Natural killer cell treated with Interleukin-12 subunit alpha and Interleukin-12 subunit beta and Interleukin-15 and Interleukin-18, amount 100 ng/mL, for 72 hours (primary cell): ENCODE measurements around the gene AP4B1. TPM values are rescaled to one million over a fixed set of nuclear protein-coding genes. Genes with fewer than 3 reads are reported as not detected.
A peak's percentile ranks its signal among the peaks of the same experiment; 100 is the strongest.

Experiments used
- ATAC-seq, 2 donors: fragments of 150-1000 bp; cut with Tn5 transposase in 1 of 2; sonication (Bioruptor Pico), chemical (Tn5 transposase) in 1 of 2; 2 replicates each; pipeline ENCODE4 v1.10.0; 2021
- DNase-seq: peaks from one replicate; pipeline ENCODE4 v3.0.0; 2022; ENCODE audit warnings: low spot score
- H3K27ac Mint-ChIP-seq, 2 donors: 1 replicate in 1 of 2; 2 replicates in 1 of 2; pipeline ENCODE4 v1.8.0; 2022; ENCODE audit warnings: mixed read lengths in 2 of 2, mild to moderate bottlenecking in 1 of 2, moderate library complexity in 1 of 2
- H3K27me3 Mint-ChIP-seq, 2 donors: 1 replicate in 1 of 2; 2 replicates in 1 of 2; pipeline ENCODE4 v1.8.0; 2022; ENCODE audit warnings: mixed read lengths in 2 of 2
- H3K36me3 Mint-ChIP-seq: one replicate; pipeline ENCODE4 v1.8.0; 2022; ENCODE audit warnings: mixed read lengths
- H3K4me1 Mint-ChIP-seq, 2 donors: 1 replicate in 1 of 2; 2 replicates in 1 of 2; pipeline ENCODE4 v1.8.0; 2022; ENCODE audit warnings: low read depth in 2 of 2, mixed read lengths in 2 of 2, mild to moderate bottlenecking in 1 of 2
- H3K4me3 Mint-ChIP-seq: one replicate; pipeline ENCODE4 v1.8.0; 2022; ENCODE audit warnings: mixed read lengths
- H3K9me3 Mint-ChIP-seq: 2 replicates; pipeline ENCODE4 v1.8.0; 2022; ENCODE audit warnings: mixed read lengths
- total RNA-seq, 2 donors: library from RNA; stranded (reverse); gene quantifications; one replicate each; pipeline ENCODE4 v1.2.3, GENCODE V29; 2022

The AP4B1 gene
- total RNA-seq, 2 donors from 2014 or later, result 40.4 to 76.0 TPM

DNA sequence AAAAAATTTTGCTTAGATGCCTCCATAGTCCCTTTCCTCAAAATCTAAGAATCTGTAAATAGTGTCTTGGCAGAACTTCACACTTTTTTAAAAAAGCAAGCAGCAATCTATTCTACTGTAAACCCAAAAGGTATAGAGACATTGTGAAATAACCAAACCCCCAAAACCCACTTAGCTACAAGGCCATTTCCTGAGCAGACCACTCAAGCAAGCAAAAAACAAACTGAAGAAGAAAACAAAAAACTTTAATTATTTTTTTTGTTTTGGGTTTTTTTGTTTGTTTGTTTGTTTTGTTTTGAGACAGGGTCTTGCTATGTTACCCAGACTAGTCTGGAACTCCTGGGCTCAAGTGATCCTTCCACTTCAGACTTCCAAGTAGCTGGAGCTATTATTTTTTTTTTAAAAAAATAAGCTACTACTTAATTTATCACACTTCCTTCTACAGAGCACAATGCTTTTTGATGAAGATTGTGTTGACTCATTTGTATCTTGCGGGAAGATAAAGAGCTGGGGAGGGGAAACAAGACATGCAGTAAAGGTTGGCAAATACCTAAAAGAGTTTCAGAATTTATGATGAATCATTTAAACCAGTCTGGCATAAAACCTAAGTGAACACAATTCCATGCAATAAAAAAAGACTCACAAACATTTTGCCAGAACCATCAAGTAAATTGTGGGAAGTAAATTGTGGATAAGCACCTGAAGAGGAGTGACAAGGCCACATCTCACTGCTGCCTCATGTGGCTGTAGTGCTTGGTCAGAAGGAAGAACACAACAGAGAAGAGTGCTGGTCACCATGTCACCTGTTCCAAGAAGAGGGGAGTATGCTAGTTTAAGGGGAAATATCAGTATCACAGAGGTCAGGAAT lies 30.4 kb downstream of the AP4B1 start:
- Mint-ChIP-seq H3K4me3 (peak overlapping the region; percentile 78), H3K27ac (peak overlapping the region; percentile 84 to 89), H3K4me1 (peaks cover 63 to 84% of the 10 kb centered on the region in 2 donors)

DNA sequence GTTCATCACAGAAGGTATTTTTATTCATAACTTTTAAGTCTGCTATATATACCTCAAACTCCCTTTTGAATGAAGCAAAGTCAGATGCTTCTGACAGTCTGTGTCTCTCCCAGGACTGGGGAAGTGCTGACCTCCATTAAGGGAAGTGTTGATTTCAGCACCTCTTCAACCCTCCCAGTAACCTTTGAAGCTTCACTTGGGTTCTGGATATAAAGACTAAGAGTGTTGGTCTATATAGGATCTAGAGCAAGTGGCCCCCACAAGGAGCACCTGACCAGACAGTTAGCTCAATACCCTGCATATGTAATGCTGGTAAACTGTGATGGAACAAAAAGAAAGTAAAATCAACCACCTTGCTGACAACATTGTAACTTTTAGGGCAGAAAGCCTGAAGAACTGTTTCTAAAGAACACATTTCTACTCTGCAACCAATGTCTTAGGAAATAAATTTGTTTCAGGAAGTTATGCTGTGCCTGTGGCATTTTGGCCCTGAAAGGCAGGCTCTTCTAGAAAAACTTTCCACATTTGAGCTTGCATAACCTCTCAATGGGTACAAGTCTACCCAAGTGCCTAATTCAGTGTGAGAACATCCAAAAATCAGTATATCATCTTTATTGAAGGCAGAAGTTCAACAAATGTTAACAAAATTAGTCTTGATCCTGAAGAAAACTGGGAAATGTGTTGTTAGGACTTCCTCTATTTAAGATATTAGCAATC lies 32.2 kb downstream of the AP4B1 start:
- DNase-seq, result no peak

More for the DNA sequence above, 30.4 kb downstream of the AP4B1 start:
- no peaks in the 10 kb centered on the region for H3K27me3 Mint-ChIP-seq
- DNase-seq, result no peak
- peak; percentile 61 to 63 for ATAC-seq
- no peaks in the 10 kb centered on the region for H3K9me3 Mint-ChIP-seq
- H3K36me3 Mint-ChIP-seq, result no peaks in the 10 kb centered on the region

DNA sequence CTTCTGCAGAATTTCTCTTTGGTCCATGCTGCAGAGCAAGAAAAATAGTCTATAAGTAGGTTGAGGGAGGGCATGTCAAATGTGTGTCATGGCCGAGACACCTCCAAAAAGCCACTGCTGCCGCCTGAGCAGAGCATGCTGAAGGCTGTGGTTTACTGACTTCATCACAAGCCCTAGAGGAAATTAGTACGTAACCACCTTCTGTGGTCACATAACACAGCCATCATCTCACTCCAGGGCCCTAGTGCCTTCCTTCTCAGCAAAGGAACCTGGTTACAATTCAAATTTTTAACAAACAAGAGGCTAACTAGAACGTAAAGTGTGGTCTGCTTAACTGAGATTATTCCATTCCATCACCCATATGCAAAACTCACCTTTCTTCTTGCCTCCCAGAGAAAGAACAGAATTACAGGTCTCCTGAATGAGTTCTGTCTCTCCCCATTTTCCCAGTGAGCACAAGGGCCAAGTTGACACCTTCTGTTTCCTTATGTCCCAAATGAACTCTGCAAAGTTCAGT lies 32.9 kb downstream of the AP4B1 start, which contains the start of gene PTPN22:
PTPN22 (minus strand) TSS at position 116 of the 517 bp plus-strand sequence.
- H3K36me3 Mint-ChIP-seq, result no peaks in the 10 kb centered on the region

More for the DNA sequence above, 32.2 kb downstream of the AP4B1 start:
- Mint-ChIP-seq H3K27me3 (no peaks in the 10 kb centered on the region), H3K36me3 (no peaks in the 10 kb centered on the region), H3K27ac (peak overlapping the region; percentile 98), H3K4me3 (peak overlapping the region; percentile 93), H3K9me3 (no peaks in the 10 kb centered on the region), H3K4me1 (peaks cover 69 to 85% of the 10 kb centered on the region in 2 donors)
- peak; percentile 47 to 67 for ATAC-seq

DNA sequence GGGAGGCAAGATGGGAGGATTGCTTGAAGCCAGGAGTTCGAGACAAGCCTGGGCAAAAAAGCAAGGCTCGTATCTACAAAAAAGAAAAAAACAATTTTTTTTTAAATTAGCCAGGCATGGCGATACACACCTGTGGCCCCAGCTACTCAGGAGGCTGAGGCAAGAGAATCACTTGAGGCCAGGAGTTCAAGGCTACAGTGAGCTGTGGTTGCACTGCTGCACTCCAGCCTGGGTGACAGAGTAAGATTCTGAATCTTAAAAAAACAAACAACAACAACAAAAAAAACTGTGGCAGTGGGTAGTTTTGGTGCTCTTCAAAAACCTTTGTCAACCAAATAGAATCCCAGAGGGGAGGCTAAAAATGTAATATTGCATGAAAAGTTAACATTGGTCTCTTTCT lies 33.8 kb downstream of the AP4B1 start:
- Mint-ChIP-seq H3K27me3 (no peaks in the 10 kb centered on the region), H3K4me1 (peaks cover 66 to 77% of the 10 kb centered on the region in 2 donors), H3K4me3 (peak overlapping the region; percentile 93), H3K27ac (peak overlapping the region; percentile 98), H3K9me3 (no peaks in the 10 kb centered on the region), H3K36me3 (no peaks in the 10 kb centered on the region)
- ATAC-seq (no peak), DNase-seq (no peak)

More for the DNA sequence above, 32.9 kb downstream of the AP4B1 start, which contains the start of gene PTPN22:
- DNase-seq, result peak; percentile 89
- peak; percentile 94 to 98 for ATAC-seq
- peaks cover 67 to 80% of the 10 kb centered on the region in 2 donors for H3K4me1 Mint-ChIP-seq
- H3K9me3 Mint-ChIP-seq, result no peaks in the 10 kb centered on the region
- H3K4me3 Mint-ChIP-seq, result peak within 1 kb of the TSS; percentile 93
- H3K27me3 Mint-ChIP-seq, result no peaks in the 10 kb centered on the region
- peak within 1 kb of the TSS; percentile 98 for H3K27ac Mint-ChIP-seq

DNA sequence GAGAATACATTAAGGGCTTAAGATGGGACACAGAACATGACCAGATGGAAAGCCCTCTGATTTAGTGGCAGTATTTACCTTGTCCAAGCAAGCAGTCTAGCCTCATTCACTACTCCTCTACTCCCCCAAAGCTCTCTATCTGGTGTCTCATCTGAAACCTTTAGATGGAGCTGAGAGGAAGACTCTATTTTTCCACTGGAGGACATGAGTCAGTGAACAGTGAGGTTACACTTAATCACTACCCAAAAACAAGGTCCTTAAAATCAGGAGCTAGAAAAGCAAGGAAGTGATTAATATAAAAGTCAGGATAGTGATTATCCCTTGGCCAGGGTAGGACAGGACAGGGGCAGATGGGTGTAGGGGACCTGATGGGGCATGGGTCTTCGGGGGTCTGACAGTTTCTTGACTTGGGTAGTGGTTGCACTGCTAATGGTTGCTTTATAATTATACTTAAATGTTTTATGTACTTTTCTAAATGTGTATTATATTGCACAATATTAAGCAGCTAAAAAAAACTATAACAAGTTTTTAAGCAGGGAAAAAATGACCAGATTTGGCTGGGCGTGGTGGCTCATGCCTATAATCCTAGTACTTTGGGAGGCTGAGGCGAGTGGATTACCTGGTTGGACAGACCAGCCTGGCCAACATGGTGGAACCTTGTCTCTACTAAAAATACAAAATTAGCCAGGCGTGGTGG lies 36.1 kb downstream of the AP4B1 start:
- Mint-ChIP-seq H3K9me3 (no peaks in the 10 kb centered on the region), H3K4me1 (peaks cover 57 to 62% of the 10 kb centered on the region in 2 donors), H3K36me3 (no peaks in the 10 kb centered on the region), H3K4me3 (peak overlapping the region; percentile 93), H3K27me3 (no peaks in the 10 kb centered on the region), H3K27ac (peak overlapping the region; percentile 98)
- no peak for DNase-seq
- ATAC-seq, result no peak

DNA sequence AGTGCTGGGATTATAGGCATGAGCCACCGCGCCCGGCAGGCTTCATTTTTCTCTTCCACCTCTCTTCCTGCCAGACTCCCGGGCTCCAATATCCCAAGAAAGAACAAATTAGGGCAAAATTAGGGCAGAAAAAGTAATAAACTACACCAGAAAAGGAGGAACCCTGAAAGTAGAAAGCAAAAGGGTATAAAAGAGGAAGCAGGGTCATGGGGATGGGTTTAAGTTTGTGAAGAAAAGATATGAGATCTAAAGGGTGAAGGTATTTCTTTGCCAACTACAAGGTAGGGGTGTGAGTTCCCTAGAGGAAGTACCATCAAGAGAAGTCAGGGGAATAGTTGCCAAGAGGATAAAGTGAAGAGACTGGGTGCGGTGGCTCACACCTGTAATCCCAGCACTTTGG lies 43.0 kb downstream of the AP4B1 start:
- Mint-ChIP-seq H3K36me3 (peaks cover 11% of the 10 kb centered on the region), H3K27ac (peak overlapping the region; percentile 29 to 74), H3K4me1 (peaks cover 44 to 56% of the 10 kb centered on the region in 2 donors), H3K9me3 (no peaks in the 10 kb centered on the region), H3K27me3 (no peaks in the 10 kb centered on the region), H3K4me3 (peak overlapping the region; percentile 15)
- DNase-seq (no peak), ATAC-seq (no peak)

DNA sequence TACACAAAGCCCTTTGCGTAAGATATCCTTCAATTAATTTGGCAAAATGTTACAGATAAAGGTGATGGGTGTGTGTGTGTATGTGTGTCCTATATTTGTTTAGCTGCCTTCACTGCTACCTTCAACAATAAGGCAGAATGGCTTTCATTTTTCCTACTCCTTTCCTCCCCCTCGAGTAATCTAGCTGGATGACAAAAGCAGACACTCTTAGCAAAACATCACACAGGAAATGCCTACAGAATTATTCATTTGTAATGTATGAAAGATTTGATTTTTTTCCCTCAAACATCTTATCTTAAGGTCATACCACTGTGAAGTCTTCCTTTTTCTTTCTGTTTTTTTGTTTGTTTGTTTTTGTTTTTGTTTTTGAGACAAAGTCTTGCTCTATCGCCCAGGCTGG lies 43.7 kb downstream of the AP4B1 start:
- no peak for ATAC-seq
- Mint-ChIP-seq H3K27me3 (no peaks in the 10 kb centered on the region), H3K4me3 (peak overlapping the region; percentile 58), H3K4me1 (peaks cover 42 to 56% of the 10 kb centered on the region in 2 donors), H3K9me3 (no peaks in the 10 kb centered on the region), H3K27ac (peak overlapping the region; percentile 29 to 74), H3K36me3 (peaks cover 11% of the 10 kb centered on the region)
- DNase-seq, result no peak

DNA sequence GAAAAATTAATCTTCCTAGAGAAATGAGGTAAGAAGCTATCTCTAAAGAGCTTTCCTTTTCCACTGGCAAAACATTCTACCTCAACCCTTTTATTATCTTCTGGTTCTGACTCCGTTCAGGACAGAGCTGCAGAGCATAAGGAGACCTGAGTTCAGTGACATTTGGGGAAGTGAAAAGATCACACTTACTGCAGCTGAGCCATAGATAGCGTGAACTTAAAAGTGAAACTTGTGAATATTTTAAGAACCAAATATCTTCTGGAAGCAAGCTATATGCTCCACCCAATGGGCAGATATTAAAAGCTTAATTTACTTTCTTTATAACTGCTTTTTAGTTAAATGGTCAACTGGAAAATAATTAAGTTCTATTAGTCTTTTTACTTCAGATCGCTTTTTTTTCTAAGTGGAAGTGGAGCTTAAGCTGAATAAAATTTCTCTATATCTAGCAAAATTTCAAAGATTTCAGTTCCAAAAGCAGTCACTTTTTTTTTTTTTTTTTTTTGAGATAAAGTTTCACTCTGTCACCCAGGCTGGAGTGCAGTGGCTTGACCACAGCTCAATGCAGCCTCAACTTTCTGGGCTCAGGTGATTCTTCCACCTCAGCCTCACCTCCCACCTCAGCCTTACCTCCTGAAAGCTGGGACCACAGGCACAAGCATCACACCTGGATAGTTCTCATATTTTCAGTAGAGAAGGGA lies 45.0 kb downstream of the AP4B1 start:
- H3K9me3 Mint-ChIP-seq, result no peaks in the 10 kb centered on the region
- H3K27me3 Mint-ChIP-seq, result no peaks in the 10 kb centered on the region
- H3K36me3 Mint-ChIP-seq, result peaks cover 14% of the 10 kb centered on the region
- peak overlapping the region; percentile 53 for H3K4me3 Mint-ChIP-seq
- no peak for DNase-seq
- H3K4me1 Mint-ChIP-seq, result peaks cover 36 to 51% of the 10 kb centered on the region in 2 donors
- peak; percentile 60 to 78 for ATAC-seq
- H3K27ac Mint-ChIP-seq, result peak overlapping the region; percentile 29 to 74

DNA sequence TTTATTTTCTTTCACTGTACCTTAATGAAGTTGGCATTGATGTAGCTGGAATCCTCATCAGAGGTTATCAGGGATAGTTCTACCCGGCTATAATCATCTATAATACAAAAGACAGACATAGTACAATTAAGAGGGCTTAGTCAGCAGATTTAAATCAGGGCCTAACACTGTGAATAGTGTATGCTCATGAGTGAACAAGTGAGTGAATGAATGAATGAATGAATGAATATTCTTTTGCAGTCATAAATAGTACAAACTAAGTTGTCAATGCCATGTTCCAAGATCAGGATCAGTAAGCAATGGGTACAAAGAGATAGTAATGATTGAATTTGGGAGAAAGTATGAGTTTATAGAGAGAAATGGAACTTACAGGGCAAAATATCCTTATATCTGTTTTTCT lies 45.6 kb downstream of the AP4B1 start:
- H3K36me3 Mint-ChIP-seq, result peaks cover 15% of the 10 kb centered on the region
- H3K9me3 Mint-ChIP-seq, result no peaks in the 10 kb centered on the region
- DNase-seq, result no peak
- peak overlapping the region; percentile 53 for H3K4me3 Mint-ChIP-seq
- no peak for ATAC-seq
- H3K27ac Mint-ChIP-seq, result peak overlapping the region; percentile 29 to 74
- H3K4me1 Mint-ChIP-seq, result peaks cover 37 to 53% of the 10 kb centered on the region in 2 donors
- H3K27me3 Mint-ChIP-seq, result no peaks in the 10 kb centered on the region

DNA sequence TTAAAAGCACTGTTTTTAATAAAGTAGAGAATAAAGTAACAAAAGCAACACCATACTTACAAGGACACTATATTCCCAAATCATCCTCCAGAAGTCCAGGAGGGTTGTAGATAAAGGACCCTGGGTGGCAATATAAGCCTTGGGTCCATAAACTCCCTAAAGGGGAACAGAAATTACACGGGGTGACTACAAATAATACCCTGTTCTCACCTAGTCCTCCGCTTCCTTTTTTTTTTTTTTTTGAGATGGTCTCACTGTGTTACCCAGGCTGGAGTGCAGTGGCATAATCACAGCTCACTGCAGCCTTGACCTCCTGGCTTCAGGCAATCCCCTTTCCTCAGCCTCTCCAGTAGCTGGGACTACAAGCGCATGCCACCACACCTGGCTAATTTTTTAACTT lies 46.2 kb downstream of the AP4B1 start:
- H3K4me3 Mint-ChIP-seq, result no peak overlapping the region

DNA sequence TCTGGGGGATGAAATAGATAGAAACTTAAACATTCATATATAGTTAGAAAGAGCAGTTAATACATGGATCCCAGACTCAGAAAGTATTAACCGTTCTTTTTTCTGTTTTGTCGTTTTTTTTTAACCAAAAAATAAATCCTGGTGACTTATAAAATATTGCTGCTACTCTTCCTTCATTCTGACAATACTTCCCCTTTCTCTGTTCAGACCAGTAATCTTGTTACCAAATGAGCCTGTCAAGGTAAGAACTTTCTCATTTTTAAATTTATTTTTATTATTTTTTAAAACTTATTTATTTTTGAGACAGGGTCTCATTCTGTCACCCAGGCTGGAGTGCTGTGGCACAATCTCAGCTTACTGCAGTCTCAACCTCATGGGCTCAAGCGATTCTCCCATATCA lies 46.8 kb downstream of the AP4B1 start:
- DNase-seq (no peak), ATAC-seq (no peak)
- Mint-ChIP-seq H3K4me3 (no peak overlapping the region), H3K9me3 (no peaks in the 10 kb centered on the region), H3K36me3 (peaks cover 13% of the 10 kb centered on the region), H3K4me1 (peaks cover 29 to 46% of the 10 kb centered on the region in 2 donors), H3K27ac (peak overlapping the region in 1 of 2 donors; percentile 29), H3K27me3 (no peaks in the 10 kb centered on the region)

More for the DNA sequence above, 46.2 kb downstream of the AP4B1 start:
- Mint-ChIP-seq H3K36me3 (peaks cover 15% of the 10 kb centered on the region), H3K27me3 (no peaks in the 10 kb centered on the region), H3K27ac (peak overlapping the region; percentile 29 to 74), H3K4me1 (peaks cover 35 to 52% of the 10 kb centered on the region in 2 donors), H3K9me3 (no peaks in the 10 kb centered on the region)
- ATAC-seq, result no peak
- DNase-seq, result no peak

DNA sequence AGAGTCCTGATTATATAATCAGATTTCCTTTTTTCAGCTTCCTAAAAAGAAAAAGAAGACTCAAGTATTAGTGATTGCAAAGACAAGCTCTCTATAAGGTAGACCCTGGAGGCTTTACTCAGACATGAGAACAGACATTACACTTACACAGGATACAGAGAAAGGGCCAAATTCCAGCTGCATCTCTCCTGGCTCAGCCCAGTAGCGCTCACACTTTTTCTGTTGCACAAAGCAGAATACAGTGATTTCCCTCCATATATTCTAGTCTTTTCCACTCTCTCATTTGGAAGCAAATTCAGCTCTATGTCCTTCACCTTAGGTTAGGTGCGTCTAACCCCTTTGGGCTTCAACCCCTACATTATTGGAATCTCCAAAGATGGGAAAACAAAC lies 48.2 kb downstream of the AP4B1 start:
- Mint-ChIP-seq H3K27me3 (no peaks in the 10 kb centered on the region), H3K9me3 (no peaks in the 10 kb centered on the region), H3K36me3 (peaks cover 10% of the 10 kb centered on the region), H3K4me3 (no peak overlapping the region), H3K27ac (peak overlapping the region; percentile 15 to 57), H3K4me1 (peaks cover 20 to 33% of the 10 kb centered on the region in 2 donors)
- ATAC-seq (no peak), DNase-seq (no peak)
